G401 (cell line): ENCODE measurements around the gene DMKN. TPM values are rescaled to one million over a fixed set of nuclear protein-coding genes. Genes with fewer than 3 reads are reported as not detected.

ENCODE experiments used
- DNase-seq: peaks from one replicate; pipeline ENCODE4 v3.0.0-alpha.2; 2015; ENCODE audit warnings: low spot score
- in situ Hi-C: cut with HindIII; loops from 2 replicates; pipeline ENCODE4 v1.10.0; 2016; ENCODE audit warnings: low sequenced_read_pairs, mixed read lengths
- total RNA-seq: library from RNA; depleted of rRNA; stranded (reverse); fragments of >200 nt; shearing (Covaris generic); gene quantifications from 2 replicates; pipeline ENCODE4 v1.2.3, GENCODE V29; 2014

Gene DMKN
- total RNA-seq, 1 experiment from 2014 or later: 85.4 TPM

- no peak for DNase-seq
- in situ Hi-C loops: no loop called here
Observed at GRCh38 chr19:35552534-35553384, 39.3 kb upstream of the DMKN start.

GRCh38 chr19:35551091-35551810 is 37.8 kb upstream of the DMKN start:
- no peak for DNase-seq
- in situ Hi-C loops: no loop called here

GRCh38 chr19:35549879-35550523 is 36.6 kb upstream of the DMKN start:
- in situ Hi-C loops: no loop called here
- no peak for DNase-seq

GRCh38 chr19:35549174-35549788 is 35.8 kb upstream of the DMKN start:
- in situ Hi-C loops: no loop called here
- DNase-seq: peak; percentile 87

- in situ Hi-C loops: no loop called here
- DNase-seq: no peak
Observed at GRCh38 chr19:35546532-35546931, 33.1 kb upstream of the DMKN start.

GRCh38 chr19:35545855-35546381 is 32.5 kb upstream of the DMKN start:
- in situ Hi-C loops: no loop called here

GRCh38 chr19:35545001-35545854 is 31.8 kb upstream of the DMKN start, which contains the start of gene TMEM147:
TSS of gene TMEM147 (plus strand) at chr19:35545626. CDS start at chr19:35545740, 114 bp downstream.
- peak; percentile 85 for DNase-seq
- in situ Hi-C loops: no loop called here

More at GRCh38 chr19:35545855-35546381, 32.5 kb upstream of the DMKN start:
- no peak for DNase-seq

- in situ Hi-C loops: no loop called here
- DNase-seq: no peak
Observed at GRCh38 chr19:35544110-35544802, 30.8 kb upstream of the DMKN start.

GRCh38 chr19:35543280-35544109 is 30.0 kb upstream of the DMKN start:
- in situ Hi-C loops: no loop called here
- DNase-seq: no peak

GRCh38 chr19:35542209-35542608 is 28.8 kb upstream of the DMKN start:
- in situ Hi-C loops: no loop called here
- DNase-seq: no peak

- no peak for DNase-seq
- in situ Hi-C loops: no loop called here
Observed at GRCh38 chr19:35540356-35540927, 27.0 kb upstream of the DMKN start.

- no peak for DNase-seq
- in situ Hi-C loops: no loop called here
Observed at GRCh38 chr19:35539850-35540249, 26.4 kb upstream of the DMKN start.

GRCh38 chr19:35539314-35539713 is 25.9 kb upstream of the DMKN start:
- DNase-seq: no peak
- in situ Hi-C loops: no loop called here

- in situ Hi-C loops: no loop called here
Observed at GRCh38 chr19:35534803-35535480, 21.5 kb upstream of the DMKN start.

GRCh38 chr19:35533822-35534392 is 20.5 kb upstream of the DMKN start:
- in situ Hi-C loops: no loop called here
- no peak for DNase-seq

More at GRCh38 chr19:35534803-35535480, 21.5 kb upstream of the DMKN start:
- no peak for DNase-seq
